Breast epithelium (tissue), 4 donors: ENCODE measurements around the gene SIGLEC14. TPM values are rescaled to one million over a fixed set of nuclear protein-coding genes. Genes with fewer than 3 reads are reported as not detected.

ENCODE experiments used
- DNase-seq, 2 donors: peaks; one replicate each; pipeline ENCODE4 v3.0.0-alpha.2; 2019; ENCODE audit warnings: low spot score in 2 of 2
- H3K27ac ChIP-seq, 2 donors: fragments of 200-600 bp; sonication (generic) in 1 of 2; one replicate each; pipeline ENCODE4 v1.5.1; 2016 to 2019; ENCODE audit warnings: mild to moderate bottlenecking in 1 of 2
- H3K27me3 ChIP-seq, 2 donors: fragments of 200-600 bp; sonication (generic) in 1 of 2; one replicate each; pipeline versions ENCODE4 v1.5.1 to v1.6.0; 2017 to 2019; ENCODE audit warnings: control low read depth in 1 of 2, mild to moderate bottlenecking in 1 of 2
- H3K36me3 ChIP-seq: fragments of 200-600 bp; one replicate; pipeline ENCODE4 v1.5.1; 2019
- H3K4me1 ChIP-seq, 2 donors: fragments of 200-600 bp; sonication (generic); one replicate each; pipeline ENCODE4 v1.5.1; 2016 to 2019; ENCODE audit warnings: control low read depth in 1 of 2
- H3K4me3 ChIP-seq, 3 donors: fragments of 200-600 bp; sonication (generic); 1 replicate in 2 of 3; 2 replicates in 1 of 3; pipeline ENCODE4 v1.5.1; 2016 to 2019; ENCODE audit warnings: mild to moderate bottlenecking in 3 of 3, moderate library complexity in 2 of 3
- H3K9me3 ChIP-seq, 2 donors: fragments of 200-600 bp; sonication (generic) in 1 of 2; one replicate each; pipeline ENCODE4 v1.5.1; 2016 to 2019; ENCODE audit warnings: control low read depth in 1 of 2
- CTCF ChIP-seq, 3 donors: fragments of 450-650 bp; IDR thresholded peaks; one replicate each; pipeline ENCODE4 v1.5.1; 2016 to 2017; ENCODE audit warnings: antibody characterized with exemption in 3 of 3, mild to moderate bottlenecking in 3 of 3, moderate library complexity in 3 of 3
- POLR2A ChIP-seq: fragments of 450-650 bp; IDR thresholded peaks from one replicate; pipeline ENCODE4 v1.6.1; 2016; ENCODE audit warnings: antibody characterized with exemption, mild to moderate bottlenecking, moderate library complexity
- POLR2AphosphoS5 ChIP-seq, 3 donors: sonication (generic); formaldehyde crosslinking; IDR thresholded peaks; one replicate each; pipeline ENCODE4 v1.6.1; 2017; ENCODE audit warnings: antibody characterized with exemption in 3 of 3
- intact Hi-C: fragments of 100-400 bp; cut with DNase I; formaldehyde crosslinking; loops from one replicate; pipeline ENCODE4 v1.15.1; 2023; ENCODE audit warnings: low total_unique reads
- total RNA-seq, 3 donors: library from RNA; depleted of rRNA; stranded (reverse); fragments of >200 nt; gene quantifications; one replicate each; pipeline ENCODE4 v1.1.0, GENCODE V29; 2016

The SIGLEC14 gene
- total RNA-seq, 3 donors from 2014 or later = 2.0 to 5.9 TPM; not detected in 1

GRCh38 chr19:51628153-51628939 lies 18.3 kb downstream of the SIGLEC14 start:
- H3K4me3 ChIP-seq = no peak overlapping the region
- no peak overlapping the region for H3K27ac ChIP-seq
- intact Hi-C loops = no loop called here
- DNase-seq = no peak
- no peaks in the 10 kb centered on the region for H3K36me3 ChIP-seq
- no peak for TF ChIP-seq CTCF (IDR thresholded peaks at IDR 0.05)
- no peaks in the 10 kb centered on the region for H3K4me1 ChIP-seq
- no peaks in the 10 kb centered on the region for H3K9me3 ChIP-seq
- peaks cover 0 to 21% of the 10 kb centered on the region in 2 donors for H3K27me3 ChIP-seq

- Histone ChIP-seq H3K4me1 (no peaks in the 10 kb centered on the region), H3K4me3 (no peak overlapping the region), H3K9me3 (no peaks in the 10 kb centered on the region), H3K36me3 (no peaks in the 10 kb centered on the region), H3K27me3 (peaks cover 0 to 21% of the 10 kb centered on the region in 2 donors), H3K27ac (no peak overlapping the region)
- no peak for DNase-seq
- TF ChIP-seq POLR2A (no peak), POLR2AphosphoS5 (IDR thresholded peaks at IDR 0.05) (no peak), CTCF (IDR thresholded peaks at IDR 0.05) (no peak)
- intact Hi-C loops = no loop called here
Observed at GRCh38 chr19:51627491-51628138, 19.0 kb downstream of the SIGLEC14 start.

GRCh38 chr19:51626675-51627074 lies 19.9 kb downstream of the SIGLEC14 start:
- H3K27me3 ChIP-seq = peaks cover 0 to 21% of the 10 kb centered on the region in 2 donors
- no peak for DNase-seq
- TF ChIP-seq CTCF (IDR thresholded peaks at IDR 0.05) (no peak), POLR2A (no peak), POLR2AphosphoS5 (IDR thresholded peaks at IDR 0.05) (no peak)
- H3K27ac ChIP-seq = no peak overlapping the region
- no peaks in the 10 kb centered on the region for H3K36me3 ChIP-seq
- intact Hi-C loops = no loop called here
- H3K4me3 ChIP-seq = no peak overlapping the region
- H3K4me1 ChIP-seq = no peaks in the 10 kb centered on the region
- H3K9me3 ChIP-seq = no peaks in the 10 kb centered on the region

GRCh38 chr19:51621178-51621577 lies 25.4 kb downstream of the SIGLEC14 start:
- Histone ChIP-seq H3K4me3 (no peak overlapping the region), H3K27ac (no peak overlapping the region), H3K4me1 (no peaks in the 10 kb centered on the region), H3K9me3 (no peaks in the 10 kb centered on the region), H3K27me3 (peaks cover 0 to 6% of the 10 kb centered on the region in 2 donors), H3K36me3 (no peaks in the 10 kb centered on the region)
- DNase-seq = no peak
- no peak for TF ChIP-seq POLR2AphosphoS5 (IDR thresholded peaks at IDR 0.05)
- TF ChIP-seq CTCF (IDR thresholded peaks at IDR 0.05) = no peak
- TF ChIP-seq POLR2A = no peak
- intact Hi-C loops = no loop called here

- no peaks in the 10 kb centered on the region for H3K4me1 ChIP-seq
- intact Hi-C loops = no loop called here
- no peak overlapping the region for H3K4me3 ChIP-seq
- TF ChIP-seq POLR2A (no peak), CTCF (IDR thresholded peaks at IDR 0.05) (no peak), POLR2AphosphoS5 (IDR thresholded peaks at IDR 0.05) (no peak)
- H3K9me3 ChIP-seq = no peaks in the 10 kb centered on the region
- H3K36me3 ChIP-seq = no peaks in the 10 kb centered on the region
- no peaks in the 10 kb centered on the region for H3K27me3 ChIP-seq
- DNase-seq = peak in 1 of 2 donors; percentile 43
- peak overlapping the region in 1 of 2 donors; percentile 36 for H3K27ac ChIP-seq
Observed at GRCh38 chr19:51615991-51616390, 30.6 kb downstream of the SIGLEC14 start.
